GDM1 (cell line): ENCODE results near the gene NPBWR2.

Experiments used
- DNase-seq: peaks from one replicate; lab custom pipeline; 2025; lab: John Stamatoyannopoulos, UW

NPBWR2 gene

GRCh38 chr20:64083804-64084684 lies 23.3 kb downstream of the NPBWR2 start, which contains the start of gene LKAAEAR1:
Gene LKAAEAR1 (minus strand): TSS chr20:64084398. CDS start chr20:64084219, 179 bp downstream.
- no peak for DNase-seq

- peak; percentile 88 for DNase-seq
These were observed 24.0 kb downstream of the NPBWR2 start for GRCh38 chr20:64083378-64083803.

DNA sequence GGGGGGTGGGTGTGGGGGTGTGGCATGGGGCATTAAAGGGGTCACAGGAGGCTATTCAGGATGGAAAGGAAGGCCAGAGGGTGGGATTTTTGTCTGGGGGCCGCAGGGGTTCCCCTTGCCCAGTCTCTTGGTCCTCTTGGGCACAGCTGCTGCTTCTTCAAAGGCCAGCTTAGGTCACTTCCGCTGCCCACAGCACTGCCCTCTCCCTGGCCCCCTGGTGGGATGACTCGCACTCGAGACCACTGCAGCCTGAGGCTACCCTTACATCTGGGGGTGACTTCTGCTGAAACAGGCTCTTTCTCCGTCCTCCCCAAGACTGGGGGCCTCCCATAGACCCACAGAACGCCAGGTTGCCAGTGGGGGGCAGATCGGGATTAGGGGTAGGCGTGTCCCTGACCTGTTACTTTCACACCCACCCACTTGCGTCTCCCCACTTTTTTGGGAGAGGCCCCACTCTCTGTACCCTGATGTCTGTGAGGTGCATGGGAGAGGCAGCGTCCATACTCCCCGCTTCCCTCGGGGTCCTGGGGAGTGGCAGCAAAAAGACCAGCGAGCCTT lies 24.5 kb downstream of the NPBWR2 start:
- no peak for DNase-seq

DNA sequence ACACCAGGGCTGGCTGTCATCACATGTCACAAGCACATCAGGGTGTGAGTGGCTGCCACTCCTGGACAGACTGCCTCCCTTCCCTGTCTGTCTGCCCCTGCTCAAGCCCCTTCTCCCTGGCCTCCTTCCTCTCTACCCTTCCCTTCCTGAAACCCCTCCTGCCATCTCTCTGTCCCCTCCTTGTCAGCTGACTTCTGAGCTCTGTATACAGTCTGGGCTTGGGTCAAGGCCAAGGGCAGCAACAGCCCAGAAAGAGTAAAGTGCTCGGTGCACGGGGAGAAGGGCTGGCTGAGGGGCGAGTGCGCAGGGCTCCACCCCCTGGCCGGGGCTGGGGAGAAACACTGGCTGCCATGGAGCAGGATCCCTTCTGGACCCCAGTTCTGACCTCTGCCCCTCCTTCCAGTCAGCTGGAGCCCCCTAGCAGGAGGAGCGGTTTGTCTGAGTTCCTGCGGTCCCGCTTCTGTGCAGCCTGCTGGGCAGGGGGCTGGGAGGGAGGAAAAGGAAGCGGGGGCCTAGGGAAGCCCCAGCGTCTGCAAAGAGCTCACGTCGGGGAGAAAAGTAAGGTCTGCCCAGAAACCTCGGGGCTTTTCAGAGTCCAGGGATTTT lies 25.1 kb downstream of the NPBWR2 start:
- peak; percentile 55 for DNase-seq

GRCh38 chr20:64081624-64081964 lies 25.8 kb downstream of the NPBWR2 start:
- no peak for DNase-seq

DNA sequence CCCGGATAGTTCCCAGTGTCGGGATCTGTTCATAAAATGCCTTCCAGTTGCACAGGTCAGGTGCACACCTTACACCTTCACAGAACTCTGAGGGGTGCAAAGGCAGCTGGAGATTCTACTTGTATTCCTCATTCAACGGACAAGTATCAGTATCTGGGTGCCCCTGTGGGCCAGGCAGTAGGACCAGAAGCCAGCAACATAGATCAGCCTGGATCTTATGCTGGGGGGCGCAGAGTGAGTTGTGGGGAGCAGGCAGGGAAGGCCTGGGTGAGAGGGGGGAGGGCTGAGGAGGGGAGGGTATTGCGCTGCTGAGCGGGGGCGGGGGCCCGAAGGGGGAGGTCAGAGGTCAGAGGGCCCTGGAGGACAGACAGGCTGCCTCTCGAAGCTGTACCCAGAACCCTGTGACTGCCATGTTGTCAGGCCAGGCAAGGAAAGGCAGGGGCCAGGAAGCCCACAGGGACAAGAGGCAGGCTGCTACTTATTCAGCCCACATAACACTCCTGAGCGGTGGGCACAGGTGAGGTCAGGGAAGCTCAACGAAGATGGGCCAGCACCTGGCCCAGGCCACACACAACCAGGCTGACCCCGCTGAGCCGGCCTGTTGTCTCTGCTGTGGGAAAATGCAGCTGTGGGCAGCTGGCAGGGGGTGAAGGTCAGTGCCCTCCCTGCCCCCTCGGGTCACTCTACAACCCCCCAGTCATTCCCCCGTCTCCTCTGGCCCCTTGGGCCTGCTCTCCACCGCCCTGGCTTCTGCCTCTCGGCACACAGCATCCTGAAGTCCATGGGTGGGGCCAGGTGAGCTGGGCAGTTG lies 26.3 kb downstream of the NPBWR2 start:
- no peak for DNase-seq

DNA sequence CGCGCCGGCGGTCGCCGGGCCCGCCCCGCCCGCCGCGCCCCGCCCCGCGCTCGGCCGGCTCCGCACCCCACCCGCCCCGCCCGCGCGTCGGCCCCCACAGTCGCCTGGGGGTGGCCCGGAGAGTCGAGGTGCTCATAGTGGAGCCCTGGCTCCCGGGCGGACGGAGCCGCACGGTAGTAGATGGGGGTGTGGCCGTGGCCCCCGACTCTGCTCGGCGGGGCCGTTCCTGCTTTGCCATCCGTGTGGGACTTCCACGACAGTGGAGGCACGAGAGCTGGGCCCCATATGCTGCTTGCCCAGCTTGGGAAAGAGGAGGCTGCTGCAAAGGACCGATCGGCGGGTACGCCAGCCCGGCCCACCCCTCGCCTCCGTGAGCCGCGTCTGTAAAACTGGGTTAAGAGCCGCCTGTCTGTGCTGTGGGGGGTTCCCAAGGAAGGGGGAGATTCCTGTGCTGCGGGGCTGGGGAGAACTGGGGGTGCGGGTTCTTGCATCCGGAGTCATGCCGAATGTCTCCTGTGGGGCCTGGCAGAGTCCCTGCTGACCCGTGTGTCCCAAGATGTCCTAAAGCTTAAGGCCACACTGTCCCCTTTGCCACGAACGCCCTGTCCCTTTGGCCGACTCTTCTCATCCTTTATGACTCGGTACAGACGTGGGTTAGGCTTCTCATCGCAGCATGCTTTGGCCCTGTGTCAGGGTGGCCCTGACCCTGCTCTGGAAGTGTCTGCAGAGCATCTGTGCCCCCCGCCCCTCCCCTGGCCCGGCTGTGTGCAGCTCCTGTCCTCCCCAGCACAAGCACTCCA lies 27.2 kb downstream of the NPBWR2 start, which contains the start of gene OPRL1:
Gene OPRL1, plus strand, starts transcription at position 70 of the 800 bp plus-strand sequence. CDS start 12,639 bp downstream, outside the sequence.
- DNase-seq: no peak

- DNase-seq: peak; percentile 95
These were observed 27.9 kb downstream of the NPBWR2 start, which contains the start of gene RGS19 for GRCh38 chr20:64079273-64080012. Gene RGS19 (minus strand): TSS chr20:64079518. CDS start chr20:64076886, 2,632 bp downstream.

- no peak for DNase-seq
These were observed 28.5 kb downstream of the NPBWR2 start for GRCh38 chr20:64078934-64079272.

DNA sequence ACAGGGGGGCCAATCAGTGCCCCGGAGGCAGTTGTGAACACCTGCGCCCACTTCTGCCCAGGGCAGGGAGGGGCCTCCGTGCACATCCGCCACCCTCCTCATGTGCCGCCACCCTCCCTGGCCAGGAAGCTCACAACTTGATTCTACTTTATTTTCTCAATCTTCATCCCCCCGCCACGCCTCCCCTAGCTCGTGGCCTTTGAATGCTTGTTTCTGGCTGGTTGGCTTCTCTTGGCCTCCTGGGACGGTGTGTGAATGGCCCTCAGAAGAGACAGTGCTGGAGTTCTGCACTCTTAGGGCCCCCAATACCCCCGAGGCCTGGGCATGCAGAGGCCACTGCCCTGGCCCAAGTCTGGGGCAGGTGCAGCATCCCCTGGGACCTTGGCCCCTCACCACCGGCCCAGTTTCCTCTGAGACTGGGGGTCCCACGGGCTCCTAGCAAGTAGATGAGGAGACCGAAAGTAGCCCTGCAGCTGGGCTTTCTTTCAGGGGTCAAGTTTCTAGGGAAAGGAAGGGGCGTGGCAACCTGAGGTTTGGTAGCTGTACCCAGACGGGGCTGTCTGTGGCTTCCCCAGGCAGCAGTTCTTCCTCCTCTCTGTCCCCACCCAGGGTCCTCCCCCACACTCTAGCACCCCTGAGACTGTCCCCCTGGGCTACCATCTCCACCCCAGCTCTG lies 29.4 kb downstream of the NPBWR2 start:
- DNase-seq: peak; percentile 75

DNA sequence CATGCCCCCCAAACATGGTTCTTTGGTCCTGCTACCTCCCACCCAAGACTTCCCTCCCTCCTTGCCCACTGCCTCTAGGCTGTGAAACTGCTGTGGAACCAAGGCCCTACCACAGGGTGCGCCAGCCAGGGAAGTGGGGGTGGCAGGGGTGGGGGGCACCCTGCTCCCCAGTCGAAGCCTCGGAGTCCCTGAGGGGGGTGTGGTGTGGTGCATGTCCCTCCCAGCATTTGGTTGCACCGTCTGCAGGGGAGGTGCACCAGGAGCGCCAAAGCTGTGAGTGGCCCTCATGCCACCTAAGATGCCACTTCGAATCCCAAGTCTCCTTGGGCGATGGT lies 29.9 kb downstream of the NPBWR2 start:
- DNase-seq: no peak

DNA sequence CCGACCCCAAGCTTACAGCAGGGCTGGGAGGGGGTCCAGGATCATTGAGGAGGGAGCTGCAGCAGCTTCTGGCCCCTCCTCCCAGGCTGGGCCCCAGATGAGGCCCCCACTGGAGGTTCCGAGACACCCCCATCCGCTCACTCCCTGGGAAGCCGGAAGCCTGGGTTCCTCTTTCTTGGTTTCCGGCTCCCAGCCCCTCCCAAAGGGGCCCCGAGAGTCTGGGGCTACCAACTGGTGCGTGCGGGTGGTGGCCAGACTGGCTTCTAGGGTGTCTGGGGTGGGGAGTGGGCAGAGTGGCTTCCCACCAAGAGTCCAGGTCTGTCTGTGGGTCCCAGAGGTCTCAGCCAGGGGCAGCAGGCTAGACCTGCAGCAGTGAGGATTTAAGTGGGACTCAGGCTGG lies 30.3 kb downstream of the NPBWR2 start:
- peak; percentile 84 for DNase-seq

DNA sequence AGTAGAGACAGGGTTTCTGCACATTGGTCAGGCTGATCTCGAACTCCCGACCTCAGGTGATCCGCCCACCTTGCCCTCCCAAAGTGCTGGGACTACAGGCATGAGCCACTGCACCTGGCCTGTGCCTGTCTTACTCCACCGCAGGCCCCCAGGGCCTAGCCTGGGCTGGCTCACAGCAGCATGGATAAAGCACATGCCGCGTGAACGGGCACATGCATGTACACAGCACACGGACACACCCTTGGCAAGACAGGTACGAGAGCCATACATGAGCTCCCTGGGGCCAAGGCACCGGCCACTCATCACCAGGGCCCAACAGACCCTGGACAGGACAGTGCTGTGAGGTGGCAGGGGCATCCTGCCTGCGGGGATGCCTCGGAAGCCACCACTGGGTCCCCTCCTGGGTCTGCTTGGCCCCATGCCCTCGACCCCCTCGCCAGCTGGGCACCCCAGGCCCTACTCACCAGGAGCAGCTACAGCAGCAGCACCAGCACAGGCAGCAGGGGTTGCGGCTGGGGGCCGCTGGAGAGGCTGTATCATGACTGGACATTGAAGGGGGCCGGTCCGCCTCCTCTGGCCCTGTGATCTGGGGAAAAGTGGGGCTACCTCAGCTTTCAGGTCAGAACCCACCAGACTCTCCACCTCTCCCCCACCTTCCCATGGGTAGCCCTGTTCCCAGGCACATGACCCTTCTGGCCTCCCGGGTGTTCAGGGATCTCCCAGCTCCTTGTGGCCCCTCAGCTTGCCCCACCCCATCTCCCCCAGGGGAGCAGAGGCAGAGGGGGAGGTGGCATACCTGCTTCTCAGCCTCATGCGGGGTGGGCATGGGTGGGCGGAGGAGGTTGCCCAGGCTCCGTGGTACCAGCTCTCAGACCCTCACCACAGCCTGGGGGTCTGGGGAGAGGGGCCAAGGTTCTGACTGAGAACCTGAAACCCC lies 31.0 kb downstream of the NPBWR2 start:
- DNase-seq: no peak

- DNase-seq: no peak
These were observed 31.8 kb downstream of the NPBWR2 start for GRCh38 chr20:64075556-64075955.

DNA sequence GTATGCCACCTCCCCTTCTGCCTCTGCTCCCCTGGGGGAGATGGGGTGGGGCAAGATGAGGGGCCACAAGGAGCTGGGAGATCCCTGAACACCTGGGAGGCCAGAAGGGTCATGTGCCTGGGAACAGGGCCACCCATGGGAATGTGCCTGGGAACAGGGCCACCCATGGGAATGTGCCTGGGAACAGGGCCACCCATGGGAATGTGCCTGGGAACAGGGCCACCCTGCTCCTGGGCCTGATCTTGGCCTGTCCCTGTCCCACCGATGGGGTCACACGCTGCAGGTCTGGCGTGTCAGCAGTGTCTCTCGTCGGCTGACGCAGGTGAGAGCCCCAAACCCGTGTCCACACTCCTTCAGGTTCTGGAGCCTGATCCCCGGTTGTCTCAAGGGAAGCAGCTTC lies 32.4 kb downstream of the NPBWR2 start:
- DNase-seq: no peak

DNA sequence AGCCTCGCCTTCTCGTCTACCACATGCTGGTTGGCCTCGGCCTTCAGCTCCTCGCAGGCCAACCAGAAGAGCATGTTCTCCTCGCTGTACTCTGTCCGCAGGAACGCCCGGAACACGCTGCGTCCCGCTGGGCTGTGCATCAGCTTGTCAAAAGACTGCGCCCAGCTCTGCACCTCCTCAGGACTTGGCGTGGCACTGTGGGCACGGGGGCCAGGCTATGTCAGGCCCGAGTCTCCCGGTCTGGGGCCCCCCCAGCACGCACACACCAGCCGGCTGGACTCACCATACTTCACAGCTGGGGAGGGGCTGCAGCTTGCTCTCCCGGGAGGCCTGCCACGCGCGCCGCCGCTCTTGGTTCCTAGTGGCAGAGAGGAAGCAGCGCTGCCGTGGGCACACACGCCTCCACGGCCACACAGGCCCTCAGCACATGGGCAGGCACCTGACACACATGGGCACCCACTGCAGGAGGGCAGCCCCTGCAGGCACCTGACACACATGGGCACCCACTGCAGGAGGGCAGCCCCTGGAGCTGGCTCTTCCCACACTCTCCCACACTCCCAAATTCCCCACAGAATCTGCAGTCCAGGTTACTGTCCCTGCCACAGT lies 33.1 kb downstream of the NPBWR2 start:
- no peak for DNase-seq

GRCh38 chr20:64073476-64074183 lies 33.7 kb downstream of the NPBWR2 start:
- no peak for DNase-seq

DNA sequence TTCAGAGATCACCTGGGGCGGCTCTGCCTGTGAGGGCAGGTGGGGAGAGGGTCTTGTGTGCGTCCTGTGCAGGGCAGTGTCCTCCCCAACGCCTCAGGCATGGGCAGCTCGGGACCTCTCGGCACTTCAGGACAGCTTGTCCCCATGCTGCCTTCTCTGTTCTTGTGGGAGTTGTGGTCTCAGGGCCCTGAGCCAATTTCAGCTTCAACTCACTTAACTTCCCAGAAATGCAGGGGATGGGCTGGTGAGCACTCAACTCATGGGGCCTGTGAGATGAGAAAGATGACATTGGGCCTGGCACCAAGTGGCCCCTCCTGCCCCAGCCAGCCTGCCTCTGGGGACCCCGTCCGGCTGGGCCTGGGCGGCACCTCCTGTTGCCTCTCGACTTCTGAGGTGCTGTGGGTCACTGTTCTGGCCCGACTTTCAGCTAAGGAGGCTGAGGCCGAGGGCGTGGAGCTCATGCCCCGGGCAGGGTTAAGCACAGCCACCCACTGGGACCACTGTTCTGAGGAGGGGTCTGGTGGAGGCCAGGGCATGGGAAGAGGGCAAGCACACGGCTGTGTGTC lies 34.8 kb downstream of the NPBWR2 start:
- no peak for DNase-seq
